ENCODE measurements around the gene APLF.
"Not testable (repeated sequence)": the region's sequence is repeated elsewhere in the genome, so short reads cannot be mapped to it uniquely, and the experiment has no call there.

APLF gene

GRCh38 chr2:68441179-68441993 lies 26.0 kb upstream of the APLF start:
- DNase-seq = peak; percentile 75

GRCh38 chr2:68441994-68442322 lies 25.4 kb upstream of the APLF start:
- DNase-seq = no peak

- not testable (repeated sequence) for DNase-seq
Observed at GRCh38 chr2:68446425-68446824, 21.0 kb upstream of the APLF start.

GRCh38 chr2:68447118-68447517 lies 20.3 kb upstream of the APLF start:
- no peak for DNase-seq

GRCh38 chr2:68448671-68449653 lies 18.4 kb upstream of the APLF start:
- DNase-seq = no peak

GRCh38 chr2:68452158-68452900 lies 15.1 kb upstream of the APLF start:
- no peak for DNase-seq

GRCh38 chr2:68453761-68454360 lies 13.5 kb upstream of the APLF start:
- DNase-seq = no peak

GRCh38 chr2:68454719-68455118 lies 12.7 kb upstream of the APLF start:
- DNase-seq = no peak

GRCh38 chr2:68456198-68456597 lies 11.2 kb upstream of the APLF start:
- no peak for DNase-seq

- no peak for DNase-seq
Observed at GRCh38 chr2:68458981-68459380, 8.4 kb upstream of the APLF start.

GRCh38 chr2:68463287-68463877 lies 4.0 kb upstream of the APLF start:
- DNase-seq = no peak

- DNase-seq = no peak
Observed at GRCh38 chr2:68464651-68465050, 2.7 kb upstream of the APLF start.

- peak; percentile 19 for DNase-seq
Observed at GRCh38 chr2:68465081-68465916, 2.1 kb upstream of the APLF start.

GRCh38 chr2:68466361-68466777 lies 1.0 kb upstream of the APLF start:
- DNase-seq = peak; percentile 62

GRCh38 chr2:68466778-68467076 lies 658 bp upstream of the APLF start:
- DNase-seq = no peak

GRCh38 chr2:68468801-68469200 lies 1.4 kb downstream of the APLF start:
- DNase-seq = no peak

GRCh38 chr2:68469935-68470334 lies 2.5 kb downstream of the APLF start:
- DNase-seq = no peak

GRCh38 chr2:68471385-68471784 lies 4.0 kb downstream of the APLF start:
- no peak for DNase-seq

GRCh38 chr2:68472796-68473414 lies 5.5 kb downstream of the APLF start:
- no peak for DNase-seq

GRCh38 chr2:68475110-68475509 lies 7.7 kb downstream of the APLF start:
- no peak for DNase-seq

GRCh38 chr2:68475576-68475975 lies 8.2 kb downstream of the APLF start:
- no peak for DNase-seq

Measured in activated CD4-positive, alpha-beta T cell treated with anti-CD3 and anti-CD28 coated beads, Interleukin-2, amount 50 U/mL, for 1 hour (primary cell).